Epidermal melanocyte (primary cell): ENCODE measurements around the gene SREBF1.

ENCODE experiments used
- DNase-seq: peaks from one replicate; pipeline ENCODE4 v3.0.0; 2011; ENCODE audit warnings: low spot score; ENCODE audit not compliant: insufficient read length

SREBF1 gene

GRCh38 chr17:17824783-17825614 is 11.8 kb downstream of the SREBF1 start:
- DNase-seq: peak; percentile 74

DNA sequence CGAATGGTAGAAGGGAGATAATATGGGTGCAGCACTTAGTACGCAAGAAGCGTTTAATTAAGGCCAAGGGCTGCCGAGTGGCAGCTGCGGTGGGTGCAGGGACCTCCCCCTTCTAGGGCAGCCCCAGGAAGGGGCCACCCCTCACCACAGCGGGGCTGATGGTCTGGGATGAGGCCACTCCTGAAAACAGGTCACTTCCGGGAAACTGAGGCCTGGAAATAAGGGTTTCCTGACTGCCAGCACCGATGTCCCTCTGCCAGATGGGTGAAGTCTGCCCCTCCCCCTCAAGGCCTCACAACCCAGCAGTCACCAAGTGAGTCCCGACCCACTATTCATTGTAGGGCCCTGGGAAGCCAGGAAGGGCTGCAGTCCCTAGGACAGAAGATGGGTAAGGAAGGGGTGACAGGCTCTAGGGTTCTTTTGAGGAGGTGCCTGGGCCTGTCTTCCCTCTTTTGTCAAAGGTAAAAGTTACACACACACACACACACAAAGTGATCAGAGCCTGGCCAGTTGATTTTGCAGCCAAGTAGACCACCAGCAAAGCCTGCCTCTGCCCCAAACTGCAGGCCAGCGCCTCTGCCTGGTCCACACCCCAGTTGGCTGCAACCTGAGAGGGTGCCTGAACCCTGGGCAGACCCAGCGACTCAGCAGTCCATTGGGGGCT is 12.5 kb downstream of the SREBF1 start:
- no peak for DNase-seq

- DNase-seq: peak; percentile 98
These were observed 13.2 kb downstream of the SREBF1 start for GRCh38 chr17:17823433-17824118.

GRCh38 chr17:17822616-17823015 is 14.2 kb downstream of the SREBF1 start:
- DNase-seq: no peak

- peak; percentile 76 for DNase-seq
These were observed 14.6 kb downstream of the SREBF1 start for GRCh38 chr17:17822189-17822588.

DNA sequence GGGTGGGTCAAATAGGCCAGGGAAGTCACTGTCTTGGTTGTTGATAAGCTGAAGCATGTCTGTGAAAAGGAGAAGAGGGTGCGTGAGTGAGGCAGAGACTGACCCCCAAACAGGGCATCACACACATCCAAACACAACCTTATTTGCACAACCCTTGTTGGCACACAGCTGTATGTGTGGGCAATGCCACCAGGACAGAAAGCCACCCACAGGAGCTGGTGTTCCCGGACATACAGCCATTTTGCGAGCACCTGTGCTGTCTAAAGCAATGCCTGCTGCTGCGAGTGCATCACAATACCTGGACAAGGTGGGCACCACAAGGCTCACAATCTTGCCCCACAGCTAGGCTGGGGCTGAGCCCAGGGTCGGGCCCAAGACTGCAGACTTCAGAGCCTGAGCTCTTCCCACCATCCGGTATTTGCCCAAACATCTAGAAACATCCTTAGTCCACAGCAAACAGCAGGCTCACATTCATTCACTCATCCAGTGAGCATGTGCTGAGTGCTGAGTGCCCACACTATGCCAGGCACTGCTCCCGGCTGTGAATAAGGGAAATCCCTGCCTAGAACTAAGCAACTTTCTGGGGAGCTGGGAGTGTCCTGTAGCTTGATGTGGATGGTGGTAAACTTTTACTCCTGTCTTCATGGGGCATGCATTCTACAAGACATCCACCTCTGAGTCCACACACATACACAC is 16.2 kb downstream of the SREBF1 start:
- no peak for DNase-seq

DNA sequence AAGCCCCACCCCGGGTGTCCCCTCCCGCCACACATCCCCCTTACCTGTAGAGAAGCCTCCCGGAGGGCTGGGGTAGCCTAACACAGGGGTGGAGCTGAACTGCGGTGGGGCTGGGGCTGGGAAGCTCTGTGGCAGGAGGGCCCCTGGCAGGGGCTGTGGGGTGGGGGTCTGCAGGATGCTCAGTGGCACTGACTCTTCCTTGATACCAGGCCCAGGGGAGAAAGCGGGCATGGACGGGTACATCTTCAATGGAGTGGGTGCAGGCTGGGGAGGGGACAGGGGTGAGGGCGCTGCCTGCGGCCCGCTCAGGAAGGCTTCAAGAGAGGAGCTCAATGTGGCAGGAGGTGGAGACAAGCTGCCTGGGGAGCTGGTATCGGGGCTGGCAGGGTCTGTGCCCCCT is 16.7 kb downstream of the SREBF1 start:
- DNase-seq: no peak

- peak; percentile 68 for DNase-seq
These were observed 17.2 kb downstream of the SREBF1 start for GRCh38 chr17:17819561-17819995.

DNA sequence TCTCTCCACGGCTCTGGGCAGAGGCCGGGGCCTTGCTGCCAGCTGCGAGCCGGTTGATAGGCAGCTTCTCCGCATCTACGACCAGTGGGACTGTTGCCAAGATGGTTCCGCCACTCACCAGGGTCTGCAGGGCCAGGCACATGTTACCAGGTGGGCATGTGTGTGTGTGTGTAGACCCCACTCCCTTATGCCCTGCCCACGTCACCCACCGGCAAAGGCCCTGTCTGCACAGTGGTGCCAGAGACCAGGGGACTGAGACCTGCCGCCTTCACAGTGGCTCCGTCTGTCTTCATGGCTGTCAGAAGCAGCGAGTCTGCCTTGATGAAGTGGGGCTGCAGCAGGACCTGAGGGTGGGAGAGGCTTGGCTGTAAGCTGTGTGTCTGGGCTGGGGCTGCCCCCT is 17.7 kb downstream of the SREBF1 start:
- DNase-seq: no peak

GRCh38 chr17:17818088-17818526 is 18.7 kb downstream of the SREBF1 start:
- DNase-seq: peak; percentile 64

- no peak for DNase-seq
These were observed 19.2 kb downstream of the SREBF1 start for GRCh38 chr17:17817552-17817947.

GRCh38 chr17:17816831-17817551 is 19.8 kb downstream of the SREBF1 start:
- DNase-seq: no peak

DNA sequence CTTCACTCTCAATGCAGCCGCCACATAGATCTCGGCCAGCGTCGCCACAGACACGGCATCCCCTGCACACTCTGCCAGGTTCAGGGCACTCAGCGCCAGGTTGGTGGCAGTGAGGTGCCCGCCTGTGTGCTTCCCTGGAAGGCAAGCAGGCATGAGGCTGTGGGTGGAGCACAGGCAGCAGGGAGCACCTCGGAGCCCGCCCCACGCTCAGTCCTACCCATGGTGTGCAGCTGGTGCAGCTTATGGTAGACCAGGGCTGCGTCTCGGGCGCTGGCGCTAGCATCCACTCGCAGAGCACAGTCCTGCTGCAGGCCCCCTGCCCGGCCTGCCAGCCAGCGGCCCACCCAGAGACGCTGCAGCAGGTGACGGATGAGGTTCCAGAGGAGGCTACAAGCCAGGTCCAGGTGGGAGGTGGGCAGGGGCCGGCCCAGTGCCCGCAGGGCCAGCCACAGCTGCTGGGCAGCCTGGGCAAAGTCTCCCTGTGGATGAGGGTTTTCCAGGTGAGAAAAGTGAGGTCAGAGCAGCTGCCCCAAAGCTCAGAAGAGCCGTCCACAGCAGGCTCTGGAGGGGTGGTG is 20.5 kb downstream of the SREBF1 start:
- DNase-seq: no peak

GRCh38 chr17:17815436-17816200 is 21.2 kb downstream of the SREBF1 start:
- DNase-seq: peak; percentile 93

GRCh38 chr17:17815062-17815406 is 21.8 kb downstream of the SREBF1 start:
- no peak for DNase-seq

DNA sequence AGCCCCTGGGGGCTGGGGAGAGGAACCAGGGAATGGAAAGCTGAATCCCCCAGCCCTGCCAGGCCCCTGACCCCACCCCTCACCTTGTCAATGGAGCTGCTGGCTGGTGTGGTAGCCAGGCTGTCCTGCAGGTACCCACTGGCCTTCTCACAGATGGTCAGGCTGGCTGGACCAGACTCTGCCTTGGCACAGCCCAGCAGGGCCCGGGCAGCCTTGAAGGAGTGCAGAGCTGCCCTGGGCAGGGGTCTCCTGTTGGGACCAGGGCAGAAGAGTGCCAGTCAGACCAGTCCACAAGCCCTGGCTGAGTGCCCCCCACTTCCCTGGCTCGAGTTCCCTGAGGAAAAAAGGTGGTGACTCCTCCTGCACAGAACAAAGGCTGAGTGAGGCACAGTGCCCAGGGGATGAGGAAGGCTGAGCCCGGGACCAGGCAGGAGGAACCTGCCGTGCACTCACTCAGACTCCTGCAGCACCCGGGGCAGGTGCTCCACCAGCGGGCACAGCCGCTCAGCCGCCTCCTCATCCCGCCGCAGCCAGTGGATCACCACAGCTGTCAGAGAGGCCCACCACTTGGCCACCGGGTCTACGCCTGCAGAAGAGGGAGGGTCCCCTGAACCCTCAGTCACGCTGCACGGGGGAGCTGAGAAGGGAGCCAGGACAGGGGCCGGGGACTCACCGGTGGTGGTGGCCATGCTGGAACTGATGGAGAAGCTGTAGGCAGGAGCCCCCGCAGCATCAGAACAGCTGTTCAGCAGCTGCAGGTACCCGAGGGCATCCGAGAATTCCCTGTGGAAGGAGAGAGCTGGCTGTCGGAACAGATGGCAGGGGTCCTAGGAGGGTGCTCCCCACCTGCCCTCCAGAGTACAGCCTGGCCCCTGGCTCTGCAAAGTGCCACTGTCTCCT is 22.4 kb downstream of the SREBF1 start:
- no peak for DNase-seq

DNA sequence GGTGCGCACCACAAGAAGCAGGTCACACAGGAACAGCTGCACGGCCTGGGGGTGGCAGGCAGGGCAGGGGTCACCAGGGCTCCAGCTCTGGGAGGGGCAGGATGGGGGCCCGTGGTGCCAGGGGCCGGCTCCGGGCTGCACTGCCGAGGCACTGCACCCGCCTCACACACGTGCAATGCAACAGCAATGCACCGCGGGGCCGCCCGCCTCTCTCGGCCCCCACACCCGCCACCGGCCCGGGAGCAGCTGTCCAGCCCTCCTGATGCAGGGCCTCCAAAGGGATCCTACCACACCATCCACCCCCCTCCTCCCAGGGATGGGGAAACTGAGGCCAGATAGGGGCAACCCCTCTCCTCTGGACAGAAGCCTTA is 23.1 kb downstream of the SREBF1 start:
- DNase-seq: no peak

DNA sequence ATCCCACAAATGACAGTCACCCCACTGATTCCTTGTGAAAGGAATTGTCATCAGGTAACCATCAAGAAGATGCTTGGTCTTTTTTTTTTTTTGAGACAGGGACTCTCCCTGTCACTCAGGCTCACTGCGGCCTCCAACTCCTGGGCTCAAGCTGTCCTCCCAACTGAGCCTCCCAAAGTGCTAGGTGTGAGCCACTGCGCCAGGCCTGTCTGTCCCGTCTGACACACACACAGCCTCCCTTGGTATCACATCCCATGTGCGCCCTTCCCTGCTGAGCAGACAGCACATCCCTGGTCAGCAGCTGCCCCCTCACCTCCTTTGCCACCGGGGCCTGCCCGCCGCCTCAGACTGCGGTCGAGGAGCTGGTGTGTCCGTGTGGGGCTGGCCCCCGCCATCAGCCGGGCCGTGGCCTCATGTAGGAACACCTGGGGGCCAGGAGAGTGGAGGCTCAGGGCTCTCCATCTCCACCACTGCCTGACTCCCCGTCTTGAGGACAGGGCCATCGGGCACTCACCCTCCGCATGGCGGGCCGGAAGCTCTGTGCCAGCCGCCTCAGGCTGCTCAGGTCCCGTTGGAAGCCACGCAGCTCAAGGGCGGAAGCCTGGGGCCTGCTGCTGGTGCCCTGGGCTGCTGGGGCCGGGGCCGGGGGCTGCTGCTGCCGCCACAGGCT is 23.6 kb downstream of the SREBF1 start:
- no peak for DNase-seq
